GM12892 (cell line): Measurements from ENCODE around the gene ASPN.

Source experiments
- DNase-seq: peaks from one replicate; pipeline ENCODE4 v3.0.0; 2011; ENCODE audit not compliant: insufficient read length
- FAIRE-seq: peaks from 2 replicates; lab custom pipeline; 2011; peaks lifted over from hg19 to GRCh38; lab: Jason Lieb, UNC
- POLR2A ChIP-seq: IDR thresholded peaks from 2 replicates; pipeline ENCODE4 v1.6.1; 2011; ENCODE audit warnings: low read depth, low read length, control low read depth
- POLR2AphosphoS5 ChIP-seq: IDR thresholded peaks from 2 replicates; pipeline ENCODE4 v1.6.1; 2011; ENCODE audit warnings: low read depth, low read length, control low read depth
- TAF1 ChIP-seq: IDR thresholded peaks from 2 replicates; pipeline ENCODE4 v1.6.1; 2011; ENCODE audit warnings: low read depth, mild to moderate bottlenecking, control low read depth, low read length, borderline replicate concordance

The ASPN gene

GRCh38 chr9:92501671-92502393 lies 19.5 kb upstream of the ASPN start:
- FAIRE-seq (no peak), DNase-seq (no peak)
- no peak for TF ChIP-seq TAF1
- TF ChIP-seq POLR2A, result no peak
- no peak for TF ChIP-seq POLR2AphosphoS5

- no peak for TF ChIP-seq POLR2AphosphoS5
- no peak for TF ChIP-seq TAF1
- TF ChIP-seq POLR2A, result no peak
- FAIRE-seq, result no peak
- no peak for DNase-seq
These were observed 18.4 kb upstream of the ASPN start for GRCh38 chr9:92500725-92501124.

DNA sequence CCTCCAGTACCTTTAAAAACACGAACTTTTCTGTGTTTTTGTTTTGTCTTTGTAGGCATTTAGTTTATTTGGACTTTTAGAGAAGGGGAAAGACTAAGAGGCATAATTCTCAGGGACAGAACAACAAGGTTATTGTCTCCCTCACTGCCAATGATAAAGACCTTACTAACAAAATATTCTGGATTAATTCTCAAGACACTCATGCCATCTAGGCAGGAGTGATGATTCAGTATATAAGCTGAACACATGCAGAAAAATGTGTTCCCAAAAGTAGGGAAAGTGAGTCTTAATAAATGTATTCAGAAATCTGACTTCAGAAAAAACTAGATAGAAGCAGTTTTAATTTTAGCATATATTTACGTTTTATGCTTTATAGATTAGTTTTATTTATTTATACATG lies 17.4 kb upstream of the ASPN start:
- no peak for FAIRE-seq
- no peak for DNase-seq
- TF ChIP-seq POLR2AphosphoS5, result no peak
- TF ChIP-seq TAF1, result no peak
- no peak for TF ChIP-seq POLR2A

DNA sequence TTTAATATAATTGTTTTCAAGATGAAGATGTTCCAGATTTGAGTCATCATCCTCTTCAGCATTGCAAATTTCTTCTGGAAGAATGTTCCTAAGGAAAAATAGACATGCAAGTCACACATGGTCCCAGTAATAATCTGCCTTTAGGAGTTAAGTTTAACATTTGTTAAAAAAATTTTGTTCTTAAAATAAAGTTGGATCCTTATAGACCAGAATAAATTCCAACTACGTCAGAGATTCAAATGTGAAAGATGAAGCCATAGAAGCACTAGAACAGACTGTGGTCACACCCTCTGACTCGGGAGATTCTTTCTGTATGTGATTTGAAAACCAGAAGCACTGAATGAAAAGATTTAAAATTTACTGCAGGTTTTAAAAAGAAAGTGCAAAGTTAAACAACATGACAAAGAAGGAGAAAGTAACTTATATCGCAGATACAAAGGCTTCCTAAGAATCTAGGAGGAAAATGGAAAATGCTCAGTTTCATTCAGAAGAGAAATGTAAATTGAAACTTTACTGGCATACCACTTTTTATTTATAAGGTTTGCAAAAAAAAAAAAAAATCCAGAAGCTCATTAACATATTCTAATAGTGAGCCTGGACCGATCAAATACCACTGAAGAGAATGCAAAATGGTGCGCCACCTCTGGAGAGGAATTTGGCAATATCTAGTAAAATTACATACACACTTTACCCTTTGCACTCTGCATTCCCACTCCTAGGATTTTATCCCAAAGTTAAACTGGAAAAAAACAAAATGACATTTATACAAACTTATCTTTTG lies 14.3 kb upstream of the ASPN start:
- DNase-seq (no peak), FAIRE-seq (no peak)
- no peak for TF ChIP-seq POLR2A
- TF ChIP-seq TAF1, result no peak
- no peak for TF ChIP-seq POLR2AphosphoS5

DNA sequence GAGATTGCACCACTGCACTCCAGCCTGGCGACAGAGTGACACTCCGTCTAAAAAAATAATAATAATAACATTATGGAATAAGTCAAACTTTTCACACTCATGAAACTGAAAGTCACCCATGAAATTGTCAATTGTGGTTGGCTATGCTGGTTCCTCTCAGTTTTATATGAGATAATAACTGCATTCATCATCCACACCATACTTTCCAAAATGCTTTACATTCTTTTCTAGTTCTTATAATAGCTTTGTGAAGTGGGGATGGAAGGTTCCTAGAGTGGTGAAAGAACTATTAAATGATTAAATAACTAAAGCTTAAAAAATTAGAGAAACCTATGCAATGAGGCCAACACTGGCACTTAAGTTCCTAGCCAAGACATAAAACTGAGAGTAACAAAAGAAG lies 12.6 kb upstream of the ASPN start:
- FAIRE-seq, result no peak
- TF ChIP-seq TAF1 (no peak), POLR2A (no peak), POLR2AphosphoS5 (no peak)
- no peak for DNase-seq

DNA sequence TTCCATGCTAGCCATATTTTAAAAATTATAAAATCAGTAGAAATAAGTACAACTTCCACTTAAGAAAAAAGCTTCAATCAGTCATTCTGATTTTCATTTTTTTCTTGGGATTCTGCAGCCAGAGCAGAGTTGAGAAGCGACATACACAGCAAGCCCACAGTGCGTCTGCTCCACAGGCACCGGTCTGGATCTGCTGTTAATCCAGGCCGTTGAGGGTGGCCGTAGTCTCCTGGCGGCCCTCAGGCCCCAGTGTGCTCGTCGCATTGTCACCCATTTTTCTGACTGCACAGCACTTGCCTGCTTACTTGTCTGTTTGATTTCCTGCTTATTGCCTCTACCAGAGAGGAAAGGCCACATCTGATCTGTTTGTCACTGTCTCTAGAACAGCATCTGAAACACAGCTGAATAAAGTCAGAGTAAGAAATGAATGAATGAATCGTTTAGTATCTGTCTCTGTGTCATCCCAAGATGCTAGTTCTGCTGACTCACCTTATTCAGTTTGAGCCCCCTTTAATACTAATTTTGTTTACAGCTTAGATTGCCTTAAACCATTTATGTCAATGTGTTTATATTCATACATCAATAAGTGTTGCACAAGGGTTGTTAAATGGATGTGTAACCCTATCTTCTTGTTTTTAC lies 11.6 kb upstream of the ASPN start:
- TF ChIP-seq POLR2AphosphoS5, result no peak
- TF ChIP-seq POLR2A, result no peak
- no peak for TF ChIP-seq TAF1
- DNase-seq (no peak), FAIRE-seq (peak; percentile 40)

- DNase-seq (no peak), FAIRE-seq (no peak)
- TF ChIP-seq POLR2AphosphoS5 (no peak), POLR2A (no peak), TAF1 (no peak)
These were observed 10.6 kb upstream of the ASPN start for GRCh38 chr9:92492781-92493401.

DNA sequence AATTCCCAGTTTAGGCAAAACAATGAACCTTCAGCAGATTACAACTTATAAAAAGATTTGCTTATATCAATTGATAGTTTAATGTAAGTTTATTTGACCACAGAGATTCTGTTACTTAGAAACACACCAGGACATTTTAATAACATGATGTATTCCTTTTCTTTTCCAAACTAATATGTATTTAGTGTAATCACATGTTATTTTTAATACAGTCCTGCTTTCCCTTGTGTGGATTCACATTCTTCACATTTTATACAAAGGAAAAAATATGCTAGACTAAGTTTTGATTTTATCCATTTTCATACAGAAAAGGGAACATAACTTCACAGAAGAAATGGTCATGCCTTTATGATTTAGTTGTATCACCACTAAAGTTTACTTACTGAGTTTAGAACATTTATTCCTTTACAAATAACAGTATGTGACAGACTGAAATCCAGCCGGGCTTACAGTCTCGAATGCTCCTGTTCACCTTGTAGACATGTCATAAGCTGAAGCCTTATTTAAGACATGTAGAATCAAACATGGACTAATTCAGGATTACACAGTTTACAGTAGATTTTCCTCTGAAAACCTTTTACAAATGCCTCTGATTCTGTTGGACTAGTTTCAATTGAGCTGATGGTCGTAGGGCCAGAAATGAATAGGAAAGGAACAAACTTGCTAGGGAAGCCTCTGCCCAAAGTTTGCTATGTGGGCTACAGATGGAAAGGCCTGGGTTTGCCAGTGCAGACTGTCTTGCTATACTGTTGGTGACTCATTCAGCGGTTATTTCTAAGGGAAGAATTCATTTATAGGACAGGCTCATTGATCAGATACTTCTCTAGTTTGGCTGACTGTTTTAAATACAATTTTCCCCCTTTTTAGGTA lies 6.6 kb upstream of the ASPN start:
- TF ChIP-seq POLR2A (no peak), TAF1 (no peak), POLR2AphosphoS5 (no peak)
- no peak for DNase-seq
- FAIRE-seq, result no peak

GRCh38 chr9:92486371-92486770 lies 4.1 kb upstream of the ASPN start:
- FAIRE-seq (no peak), DNase-seq (no peak)
- TF ChIP-seq POLR2AphosphoS5 (no peak), TAF1 (no peak), POLR2A (no peak)

GRCh38 chr9:92484563-92484962 lies 2.3 kb upstream of the ASPN start:
- TF ChIP-seq POLR2A (no peak), POLR2AphosphoS5 (no peak), TAF1 (no peak)
- DNase-seq, result no peak
- FAIRE-seq, result no peak
